ENCODE results near the gene LAMC2. TPM values are rescaled to one million over a fixed set of nuclear protein-coding genes. Genes with fewer than 3 reads are reported as not detected.

The LAMC2 gene
- total and polyA plus RNA-seq, 11 donors = 0.50 to 15.4 (median 1.5) TPM

GRCh38 chr1:183193963-183194525 is 8.0 kb downstream of the LAMC2 start:
- DNase-seq (no peak), ATAC-seq (no peak)
- H3K36me3 ChIP-seq = no peaks in the 10 kb centered on the region
- no peaks in the 10 kb centered on the region for H3K9me3 ChIP-seq
- intact Hi-C loops (cut with DNase I) = no loop called here
- WGBS, 4 donors = 70 to 97% (median 91%) methylated on average over 4 of the region's 4 CpGs
- H3K27me3 ChIP-seq = no peaks in the 10 kb centered on the region
- H3K4me3 ChIP-seq = no peak overlapping the region
- TF ChIP-seq, protein P1, sequence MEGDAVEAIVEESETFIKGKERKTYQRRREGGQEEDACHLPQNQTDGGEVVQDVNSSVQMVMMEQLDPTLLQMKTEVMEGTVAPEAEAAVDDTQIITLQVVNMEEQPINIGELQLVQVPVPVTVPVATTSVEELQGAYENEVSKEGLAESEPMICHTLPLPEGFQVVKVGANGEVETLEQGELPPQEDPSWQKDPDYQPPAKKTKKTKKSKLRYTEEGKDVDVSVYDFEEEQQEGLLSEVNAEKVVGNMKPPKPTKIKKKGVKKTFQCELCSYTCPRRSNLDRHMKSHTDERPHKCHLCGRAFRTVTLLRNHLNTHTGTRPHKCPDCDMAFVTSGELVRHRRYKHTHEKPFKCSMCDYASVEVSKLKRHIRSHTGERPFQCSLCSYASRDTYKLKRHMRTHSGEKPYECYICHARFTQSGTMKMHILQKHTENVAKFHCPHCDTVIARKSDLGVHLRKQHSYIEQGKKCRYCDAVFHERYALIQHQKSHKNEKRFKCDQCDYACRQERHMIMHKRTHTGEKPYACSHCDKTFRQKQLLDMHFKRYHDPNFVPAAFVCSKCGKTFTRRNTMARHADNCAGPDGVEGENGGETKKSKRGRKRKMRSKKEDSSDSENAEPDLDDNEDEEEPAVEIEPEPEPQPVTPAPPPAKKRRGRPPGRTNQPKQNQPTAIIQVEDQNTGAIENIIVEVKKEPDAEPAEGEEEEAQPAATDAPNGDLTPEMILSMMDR (IDR thresholded peaks at IDR 0.05) = no peak
- no peak for TF ChIP-seq POLR2A (IDR thresholded peaks at IDR 0.05)
- H3K4me1 ChIP-seq = peaks cover 0 to 10% (median 0%) of the 10 kb centered on the region in 12 donors
- H3K27ac ChIP-seq = no peak overlapping the region

DNA sequence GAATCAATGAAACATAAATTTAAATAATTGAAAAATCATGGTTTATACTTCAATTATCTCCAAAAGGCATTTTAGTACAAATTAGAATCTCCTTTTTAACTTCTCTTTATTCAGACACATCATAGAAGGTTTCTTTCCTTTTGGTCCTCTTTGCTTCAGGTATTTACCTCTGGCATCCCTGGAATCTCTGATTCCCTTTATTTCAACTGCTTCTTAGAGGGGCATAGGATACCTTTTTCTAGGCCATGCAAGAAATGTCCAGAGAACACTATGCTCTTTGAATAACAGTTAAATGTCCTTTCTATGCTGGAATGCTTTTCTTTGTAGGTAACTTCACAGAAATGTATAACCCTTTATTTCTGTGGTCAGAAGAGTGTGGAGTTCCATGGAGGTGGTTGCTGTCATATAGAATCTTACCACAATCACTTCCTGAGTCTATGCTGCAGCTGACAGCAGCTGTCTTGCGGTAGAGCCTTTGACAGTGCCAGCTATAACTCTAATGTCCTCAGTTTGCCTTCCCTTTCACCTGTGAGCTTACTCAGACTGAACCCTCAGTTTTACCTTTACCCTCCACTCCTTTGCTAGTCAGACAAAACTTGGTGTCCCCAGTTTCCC is 8.6 kb downstream of the LAMC2 start:
- H3K4me1 ChIP-seq = peaks cover 0 to 10% (median 0%) of the 10 kb centered on the region in 12 donors
- no peaks in the 10 kb centered on the region for H3K27me3 ChIP-seq
- no peak for TF ChIP-seq POLR2A (IDR thresholded peaks at IDR 0.05)
- TF ChIP-seq, protein P1 (IDR thresholded peaks at IDR 0.05) = no peak
- 79 to 96% (median 91%) methylated on average over 1 of the region's 1 CpG for WGBS, 4 donors
- H3K4me3 ChIP-seq = no peak overlapping the region
- intact Hi-C loops (cut with DNase I) = no loop called here
- H3K36me3 ChIP-seq = no peaks in the 10 kb centered on the region
- DNase-seq (no peak), ATAC-seq (no peak)
- no peak overlapping the region for H3K27ac ChIP-seq
- no peaks in the 10 kb centered on the region for H3K9me3 ChIP-seq

DNA sequence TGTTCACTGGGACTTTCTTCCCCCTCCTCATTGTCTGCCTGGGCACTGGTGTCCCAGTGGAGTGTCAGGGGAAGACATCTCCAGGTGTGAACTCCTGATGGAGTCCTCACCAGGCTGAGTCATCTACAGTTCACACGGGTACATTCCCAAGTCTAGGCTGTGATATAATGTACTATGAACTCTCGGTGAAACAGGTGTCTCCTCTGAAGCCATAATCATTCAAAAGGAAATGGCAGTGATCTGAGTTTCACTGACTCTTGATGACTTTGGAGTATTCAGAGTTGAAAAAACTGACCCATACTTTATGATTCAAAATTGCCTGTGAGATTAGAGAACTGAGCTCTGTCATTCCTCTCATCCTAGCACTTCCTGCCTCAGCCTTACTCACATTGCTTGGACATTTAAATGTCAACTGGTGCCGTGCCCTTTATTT is 9.1 kb downstream of the LAMC2 start:
- H3K9me3 ChIP-seq = no peaks in the 10 kb centered on the region
- H3K27ac ChIP-seq = no peak overlapping the region
- ATAC-seq (peak in 1 of 4 donors; percentile 49), DNase-seq (no peak)
- intact Hi-C loops (cut with DNase I) = no loop called here
- H3K4me1 ChIP-seq = peaks cover 0 to 10% (median 0%) of the 10 kb centered on the region in 12 donors
- WGBS, 4 donors = 49 to 56% (median 53%) methylated on average over 3 of the region's 3 CpGs
- no peaks in the 10 kb centered on the region for H3K36me3 ChIP-seq
- TF ChIP-seq, protein P1 (IDR thresholded peaks at IDR 0.05) = no peak
- no peak for TF ChIP-seq POLR2A (IDR thresholded peaks at IDR 0.05)
- H3K4me3 ChIP-seq = no peak overlapping the region
- no peaks in the 10 kb centered on the region for H3K27me3 ChIP-seq

GRCh38 chr1:183197762-183198161 is 11.7 kb downstream of the LAMC2 start:
- H3K9me3 ChIP-seq = no peaks in the 10 kb centered on the region
- ATAC-seq = no peak
- WGBS, 4 donors = 68 to 77% (median 73%) methylated on average over 4 of the region's 4 CpGs
- TF ChIP-seq, protein P1 (IDR thresholded peaks at IDR 0.05) = no peak
- no peak for TF ChIP-seq POLR2A (IDR thresholded peaks at IDR 0.05)
- H3K27me3 ChIP-seq = no peaks in the 10 kb centered on the region
- H3K4me1 ChIP-seq = peaks cover 0 to 10% (median 0%) of the 10 kb centered on the region in 12 donors
- H3K36me3 ChIP-seq = no peaks in the 10 kb centered on the region
- H3K27ac ChIP-seq = no peak overlapping the region
- H3K4me3 ChIP-seq = no peak overlapping the region
- intact Hi-C loops (cut with DNase I) = no loop called here
- DNase-seq = no peak
